Sigmoid colon (tissue), 4 donors: ENCODE measurements around the gene DLEU7.

ENCODE experiments used
- CTCF ChIP-seq, 4 experiments: fragments of 450-650 bp in 3 of 4; fragments of 200-600 bp in 1 of 4; IDR thresholded peaks; one replicate each; pipeline ENCODE4 v1.5.1; 2016 to 2019; ENCODE audit warnings: antibody characterized with exemption in 4 of 4, mild to moderate bottlenecking in 3 of 4, moderate library complexity in 2 of 4
- POLR2AphosphoS5 ChIP-seq, 4 donors: sonication (generic); formaldehyde crosslinking; IDR thresholded peaks; one replicate each; pipeline ENCODE4 v1.6.1; 2017; ENCODE audit warnings: antibody characterized with exemption in 4 of 4

- TF ChIP-seq CTCF (IDR thresholded peaks at IDR 0.05) = no peak
- TF ChIP-seq POLR2AphosphoS5 (IDR thresholded peaks at IDR 0.05) = no peak
These were observed 4.0 kb upstream of the DLEU7 start for GRCh38 chr13:50847501-50847900.
